ENCODE results near the gene SOX21.

Gene SOX21

DNA sequence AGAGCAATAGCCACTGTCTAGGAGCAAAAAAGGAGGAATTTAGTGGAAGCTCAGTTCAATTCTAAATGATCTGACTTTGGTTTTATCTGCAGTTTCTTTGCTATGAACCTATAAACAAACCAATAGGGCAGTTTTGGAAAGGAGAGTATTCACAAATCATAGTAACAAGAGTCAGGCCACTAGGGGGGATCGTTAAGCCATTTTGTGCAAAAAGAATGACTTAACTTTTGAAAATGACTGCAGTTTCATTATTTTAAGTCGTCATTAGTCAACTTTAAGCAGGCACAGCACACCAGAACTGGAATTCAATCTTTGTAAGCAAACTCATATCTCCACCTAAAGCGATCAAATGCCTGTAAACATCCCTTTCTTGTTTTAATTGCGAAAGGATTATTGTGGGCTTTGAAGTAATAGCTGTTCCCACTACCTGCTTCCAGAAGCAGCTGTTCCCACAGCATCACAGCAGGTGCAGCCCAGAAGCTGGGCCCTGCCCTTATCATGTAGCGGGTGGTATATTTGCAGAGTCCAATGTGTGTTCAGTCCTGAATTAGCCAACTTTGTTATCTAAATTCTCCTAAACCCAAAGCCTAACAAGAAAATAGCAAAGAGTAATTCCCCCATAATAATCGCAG, 51.5 kb downstream of the SOX21 start:
- no peaks in the 10 kb centered on the region for H3K36me3 ChIP-seq (ENCODE audit: control insufficient read depth, insufficient read depth, low read length)
- no peaks in the 10 kb centered on the region for H3K4me1 ChIP-seq (ENCODE audit: control insufficient read depth, insufficient read depth, low read length, poor library complexity, severe bottlenecking)
- no peak for DNase-seq
- H3K4me3 ChIP-seq (ENCODE audit: insufficient read depth, low read depth, low read length, poor library complexity, severe bottlenecking) = no peak overlapping the region
- H3K27me3 ChIP-seq (replicated peaks; ENCODE audit: control insufficient read depth, insufficient read depth, low read length, poor library complexity, severe bottlenecking) = no peaks in the 10 kb centered on the region
- no peak overlapping the region for H3K27ac ChIP-seq (ENCODE audit: insufficient read depth, low read length, poor library complexity, severe bottlenecking)
- H3K9me3 ChIP-seq (ENCODE audit: control insufficient read depth, low read length) = no peaks in the 10 kb centered on the region

Data from effector memory CD4-positive, alpha-beta T cell (primary cell).